Head of caudate nucleus (tissue), 42 donors: Measurements from ENCODE around the gene G3BP1.
"Not testable (repeated sequence)": the region's sequence is repeated elsewhere in the genome, so short reads cannot be mapped to it uniquely, and the experiment has no call there.

Source experiments
- DNase-seq, 42 donors: peaks; one replicate each; pipeline versions ENCODE4 v3.0.0 to v3.0.0-alpha.2; 2020 to 2021; ENCODE audit warnings: mixed read lengths in 7 of 42
- intact Hi-C: fragments of 100-400 bp; cut with DNase I; formaldehyde crosslinking; loops from one replicate; pipeline ENCODE4 v1.15.0; 2022

The G3BP1 gene

DNA sequence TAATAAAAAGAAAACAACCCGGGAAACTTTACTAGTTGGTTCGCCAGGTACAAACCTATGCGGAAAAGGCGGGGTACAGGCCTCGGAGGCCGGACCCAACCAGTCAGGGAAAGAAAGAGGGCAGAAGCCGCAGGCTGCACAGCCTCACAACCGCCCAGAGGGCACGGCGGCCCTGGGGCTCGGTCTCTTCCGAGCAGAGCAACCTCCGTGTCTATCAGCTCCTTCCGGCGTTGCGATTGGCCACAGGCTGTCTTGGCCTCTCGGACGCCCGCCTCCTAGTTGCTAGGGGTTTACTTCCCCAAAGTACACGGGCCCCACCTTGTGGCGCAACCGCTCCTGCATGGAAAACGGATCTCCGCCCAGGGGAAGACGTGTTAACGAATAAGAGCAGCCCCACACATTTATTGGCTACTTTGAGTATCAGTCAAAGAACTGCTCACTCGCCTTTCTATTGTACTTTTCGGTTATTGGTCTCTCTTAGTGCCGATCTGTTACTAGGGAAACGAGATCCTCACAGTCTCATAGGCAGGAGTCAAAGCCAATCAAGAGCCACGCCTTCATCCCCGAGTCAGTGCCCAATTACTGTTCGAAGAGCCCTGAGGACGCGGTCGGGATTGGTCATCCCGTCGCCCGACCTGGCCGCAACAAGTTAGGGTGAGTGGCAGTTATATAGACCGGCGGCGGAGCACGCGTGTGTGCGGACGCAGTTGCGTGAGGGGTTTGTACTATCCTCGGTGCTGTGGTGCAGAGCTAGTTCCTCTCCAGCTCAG, at the start of gene G3BP1:
TSS of gene G3BP1 (plus strand) at position 696 of the 770 bp plus-strand sequence. CDS start 14,667 bp downstream, outside the sequence.
- DNase-seq: peak; percentile 98 to 100 (median 100)
- intact Hi-C loops: loop anchor here (1.0 kb wide), 1 partner anchor 13 kb away; the partner anchor contains the start of gene ATOX1

DNA sequence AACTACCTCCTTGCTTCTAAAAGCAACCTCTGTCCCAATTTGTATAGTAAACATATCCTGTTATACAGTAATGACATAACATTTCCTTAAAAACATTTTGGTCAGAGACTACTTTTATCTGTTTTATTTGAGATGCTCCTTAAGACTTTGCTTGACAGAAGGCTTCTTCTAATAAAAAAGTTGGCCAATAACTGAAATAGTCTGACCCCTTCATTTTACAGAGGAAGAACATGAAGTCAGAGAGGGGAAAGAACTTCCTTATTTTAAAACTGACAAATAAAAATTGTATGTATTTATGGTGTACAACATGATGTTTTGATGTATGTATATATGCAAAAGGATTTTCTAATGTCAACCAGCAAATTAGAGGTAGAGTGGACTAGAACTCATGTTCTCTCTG, 49.2 kb upstream of the G3BP1 start:
- intact Hi-C loops: loop anchor here (5.0 kb wide), 1 partner anchor 65 kb away; no protein-coding TSS in a partner anchor
- DNase-seq: no peak

DNA sequence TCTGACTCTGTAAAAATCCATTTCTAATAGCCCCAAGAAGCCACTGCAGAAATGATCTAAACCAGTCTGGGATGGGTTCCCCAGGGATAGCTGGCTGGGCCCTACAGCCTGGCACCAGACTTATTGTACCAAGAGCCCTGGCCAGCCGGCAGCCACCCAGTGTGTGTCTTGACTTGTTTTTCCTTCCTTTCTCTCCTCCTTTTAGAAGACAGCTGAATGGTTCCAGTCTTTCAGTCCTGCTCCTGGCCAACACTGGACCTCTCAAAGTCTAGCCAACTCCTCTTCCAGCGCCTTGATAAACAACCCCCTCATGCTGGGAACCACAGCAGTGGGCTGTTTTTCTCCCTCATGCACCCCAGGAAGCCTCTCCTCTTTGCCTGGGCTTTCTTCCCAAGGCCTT, 47.4 kb upstream of the G3BP1 start:
- DNase-seq: peak in 26 of 42 donors; percentile 2 to 70 (median 44)
- intact Hi-C loops: loop anchor here (5.0 kb wide), 1 partner anchor 67 kb away; no protein-coding TSS in a partner anchor

DNA sequence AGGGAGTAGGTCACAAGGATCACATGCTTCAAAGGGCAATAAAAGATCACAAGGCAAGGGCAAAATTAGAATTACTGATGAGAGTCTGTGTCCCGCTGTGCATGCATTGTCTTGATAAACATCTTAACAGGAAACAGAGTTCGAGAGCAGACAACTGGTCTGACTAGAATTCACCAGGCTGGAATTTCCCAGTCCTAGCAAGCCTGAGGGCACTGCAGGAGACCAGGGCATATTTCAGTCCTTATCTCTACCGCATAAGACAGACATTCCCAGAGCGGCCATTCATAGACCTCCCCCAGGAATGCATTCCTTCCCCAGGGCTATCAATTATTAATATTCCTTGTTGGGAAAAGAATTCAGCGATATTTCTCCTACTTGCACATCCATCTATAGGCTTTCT, 42.2 kb upstream of the G3BP1 start:
- intact Hi-C loops, DNase-seq: not testable (repeated sequence)

DNA sequence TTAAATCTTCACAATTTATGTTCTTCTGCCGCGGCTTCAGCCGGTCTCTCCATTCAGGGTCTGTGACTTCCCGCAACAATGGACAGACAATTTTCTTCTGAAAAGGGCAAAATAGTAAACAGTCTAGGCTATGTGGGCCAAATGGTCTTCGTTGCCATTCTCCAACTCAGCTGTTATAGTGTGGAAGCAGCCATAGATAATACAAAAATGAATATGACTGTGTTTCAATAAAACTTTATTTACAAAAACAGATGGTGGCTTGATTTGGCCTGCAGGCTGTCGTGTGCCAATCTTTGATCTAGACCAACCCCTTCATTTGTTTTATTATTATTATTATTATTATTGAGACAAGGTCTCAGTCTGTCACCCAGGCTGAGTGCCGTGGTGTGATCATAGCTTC, 41.4 kb upstream of the G3BP1 start:
- no peak for DNase-seq
- intact Hi-C loops: no loop called here

DNA sequence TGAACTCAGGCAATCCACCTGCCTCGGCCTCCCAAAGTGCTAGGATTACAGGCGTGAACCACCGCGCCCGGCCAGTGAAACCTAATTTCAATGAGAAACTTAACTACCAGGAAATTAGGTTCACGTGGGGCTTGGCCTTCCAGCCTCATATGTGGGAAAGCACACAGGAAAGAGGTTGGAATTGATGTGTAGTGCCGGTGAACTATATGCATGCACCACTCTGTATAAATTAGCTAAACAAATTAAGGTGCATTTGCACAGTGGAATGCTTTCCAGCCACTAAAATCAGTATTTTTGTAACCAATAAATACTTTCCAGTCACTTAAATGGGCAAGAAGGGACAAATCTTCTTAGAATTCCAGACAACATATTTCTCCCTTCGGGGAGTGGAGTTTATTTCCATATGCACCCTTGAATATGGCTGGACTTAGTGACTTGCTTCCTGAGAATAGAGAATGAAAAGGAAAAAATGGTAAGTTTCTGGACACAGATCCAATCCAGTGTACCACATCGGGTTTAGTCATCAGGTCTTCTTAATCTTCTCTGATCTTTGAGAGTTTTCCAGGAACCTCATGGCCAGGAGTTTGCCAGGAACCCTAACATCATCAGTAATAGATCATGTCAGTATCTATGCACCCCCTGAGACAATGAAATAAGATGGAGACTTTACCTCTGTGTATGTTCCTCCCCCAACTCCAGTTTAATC, 38.2 kb upstream of the G3BP1 start:
- intact Hi-C loops: no loop called here
- DNase-seq: no peak

DNA sequence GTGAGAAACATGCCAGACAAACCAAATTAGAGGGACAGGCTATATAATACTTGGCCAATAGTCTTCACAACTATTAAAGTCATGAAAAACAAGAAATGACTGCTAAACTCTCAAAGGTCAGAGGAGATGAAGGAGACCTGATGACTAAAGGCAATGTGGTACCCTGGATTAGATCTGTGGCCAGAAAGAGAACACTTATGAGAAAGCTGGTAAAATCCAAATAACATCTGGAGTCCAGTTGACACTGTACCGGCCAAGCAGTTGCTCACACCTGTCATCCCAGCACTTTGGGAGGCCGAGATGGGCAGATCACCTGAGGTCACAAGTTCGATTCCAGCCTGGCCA, 37.7 kb upstream of the G3BP1 start:
- DNase-seq: no peak
- intact Hi-C loops: no loop called here

DNA sequence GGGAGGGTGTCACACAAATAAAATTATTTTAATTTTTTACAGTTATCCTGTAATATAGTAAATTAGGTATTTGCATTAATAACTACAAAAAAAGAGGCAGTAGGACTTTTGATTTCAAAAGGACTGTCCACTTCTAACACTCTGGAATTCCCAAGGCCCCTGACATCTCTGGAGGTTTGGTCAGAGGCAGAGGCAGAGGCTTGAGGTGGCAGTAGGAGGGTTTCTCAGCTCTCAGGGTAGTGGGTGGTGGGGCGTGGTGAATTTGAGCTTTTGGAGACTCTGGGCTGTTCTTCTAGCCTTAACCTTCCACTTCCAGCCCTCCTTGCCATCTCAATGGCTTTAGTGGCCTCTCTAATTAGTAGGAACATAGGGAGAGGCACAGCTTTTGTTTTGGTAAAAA, 36.1 kb upstream of the G3BP1 start:
- DNase-seq: no peak
- intact Hi-C loops: no loop called here

DNA sequence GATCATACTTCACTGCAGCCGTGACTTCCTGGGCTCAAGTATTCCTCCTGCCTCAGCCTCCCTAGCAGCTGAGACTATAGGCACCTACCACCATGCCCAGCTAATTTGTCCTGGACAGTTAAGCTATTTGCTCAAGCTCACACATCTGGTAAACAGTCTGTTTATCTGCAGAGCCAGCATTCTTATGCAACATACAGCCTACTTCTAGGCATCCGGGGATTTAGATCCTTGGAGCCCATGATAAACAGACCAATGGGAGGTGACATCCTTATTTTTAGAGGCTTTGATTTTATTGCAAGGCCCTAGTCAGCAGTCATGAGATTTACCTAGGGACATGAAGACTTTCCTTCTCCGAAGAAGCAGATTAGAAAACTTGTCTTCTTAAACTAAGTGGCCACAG, 34.3 kb upstream of the G3BP1 start:
- intact Hi-C loops: no loop called here
- no peak for DNase-seq

GRCh38 chr5:151738125-151738848, 33.5 kb upstream of the G3BP1 start:
- no peak for DNase-seq
- intact Hi-C loops: no loop called here

GRCh38 chr5:151739395-151739794, 32.4 kb upstream of the G3BP1 start:
- intact Hi-C loops: no loop called here
- DNase-seq: no peak

- DNase-seq: no peak
- intact Hi-C loops: loop anchor here (10.0 kb wide), 1 partner anchor 295 kb away; the partner anchor contains the start of gene SLC36A1
These were observed 31.8 kb upstream of the G3BP1 start for GRCh38 chr5:151739939-151740335.

GRCh38 chr5:151740336-151740942, 31.3 kb upstream of the G3BP1 start:
- intact Hi-C loops: loop anchor here (10.0 kb wide), 1 partner anchor 296 kb away; the partner anchor contains the start of gene SLC36A1
- peak in 38 of 42 donors; percentile 17 to 86 (median 62) for DNase-seq

GRCh38 chr5:151740958-151741373, 30.8 kb upstream of the G3BP1 start:
- no peak for DNase-seq
- intact Hi-C loops: loop anchor here (10.0 kb wide), 1 partner anchor 296 kb away; the partner anchor contains the start of gene SLC36A1

DNA sequence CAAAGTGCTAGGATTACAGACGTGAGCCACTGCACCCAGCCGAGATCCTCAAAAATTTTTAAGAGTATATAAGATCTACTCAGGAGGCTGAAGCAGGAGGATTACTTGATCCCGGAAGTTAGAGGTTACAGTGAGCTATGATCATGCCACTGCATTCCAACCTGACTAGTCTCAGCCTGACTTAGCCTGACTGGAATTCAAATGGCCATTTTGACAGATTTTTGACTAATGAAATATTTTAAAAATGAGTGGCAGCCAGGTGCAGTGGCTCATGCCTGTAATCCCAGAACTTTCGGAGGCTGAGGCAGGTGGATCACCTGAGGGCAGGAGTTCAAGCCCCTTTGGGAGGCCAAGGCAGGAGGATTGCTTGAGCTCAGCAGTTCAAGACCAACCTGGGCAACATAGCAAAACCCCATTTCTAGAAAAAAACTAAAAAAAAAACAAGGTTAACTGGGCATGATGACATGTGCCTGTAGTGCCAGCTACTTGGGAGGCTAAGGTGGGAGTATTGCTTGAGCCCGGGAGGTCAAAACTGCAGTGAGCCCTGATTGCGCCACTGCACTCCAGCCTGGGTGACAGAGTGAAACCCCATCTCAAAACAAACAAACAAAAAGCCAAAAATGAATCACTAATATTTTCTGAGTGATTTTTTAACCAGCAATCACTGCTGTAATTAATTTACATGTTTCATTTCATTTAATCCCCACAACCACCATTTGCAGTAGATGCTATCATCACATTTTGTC, 29.9 kb upstream of the G3BP1 start:
- no peak for DNase-seq
- intact Hi-C loops: loop anchor here (1.0 to 10.0 kb wide), 2 partner anchors 83 to 297 kb away; partner anchors contain the start of gene SLC36A1

DNA sequence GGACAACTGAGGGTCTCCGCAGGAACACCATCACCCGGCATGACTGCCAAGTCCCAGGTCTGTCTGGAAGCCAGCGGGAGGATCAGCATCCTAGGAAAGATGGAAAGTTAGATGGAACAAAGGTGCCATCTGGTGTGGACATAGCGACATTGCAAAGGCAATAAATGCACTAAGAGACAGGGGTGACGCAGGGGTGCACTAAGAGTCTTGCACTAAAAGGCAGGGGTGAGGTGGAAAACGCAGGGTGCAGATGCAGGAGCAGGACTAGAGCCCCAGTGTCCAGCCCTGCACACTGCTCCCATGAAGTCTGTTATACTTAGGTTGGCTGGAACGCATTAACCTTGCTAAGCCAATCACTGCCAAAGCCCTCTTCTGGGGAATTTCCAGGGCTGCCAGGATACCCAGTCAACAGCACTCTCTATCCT, 28.9 kb upstream of the G3BP1 start:
- DNase-seq: peak; percentile 27 to 85 (median 62)

DNA sequence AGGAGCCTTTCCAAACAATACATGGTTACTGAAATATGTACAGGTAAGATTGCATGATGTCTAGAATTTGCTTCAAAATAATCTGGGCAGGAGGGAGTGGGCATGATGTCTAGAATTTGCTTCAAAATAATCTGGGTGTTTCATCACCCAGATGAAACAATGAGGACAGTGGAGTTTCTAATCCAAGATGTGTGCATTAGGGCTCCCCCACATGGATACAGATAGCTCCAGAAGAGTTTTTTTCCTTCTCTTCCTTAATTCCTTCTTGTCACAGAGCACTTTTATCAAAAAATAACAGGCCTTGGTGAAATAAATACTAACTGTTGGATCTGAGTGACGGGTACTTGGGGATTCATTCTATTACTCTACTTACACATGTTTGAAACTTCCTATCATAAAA, 28.2 kb upstream of the G3BP1 start:
- intact Hi-C loops: loop anchor here (10.0 kb wide), 1 partner anchor 299 kb away; the partner anchor contains the start of gene SLC36A1
- peak in 2 of 42 donors; percentile 16 to 18 for DNase-seq

More for the DNA sequence above, 28.9 kb upstream of the G3BP1 start:
- intact Hi-C loops: loop anchor here (1.0 to 10.0 kb wide), 2 partner anchors 84 to 298 kb away; partner anchors contain the start of gene SLC36A1
